C4-2B (cell line): ENCODE data around the gene FAHD1.

Experiments used
- H3K27ac ChIP-seq: fragments of 450-650 bp; 2 replicates; pipeline ENCODE4 v1.5.1; 2017
- CTCF ChIP-seq: fragments of 450-650 bp; conservative IDR thresholded peaks from 2 replicates; pipeline ENCODE4 v1.5.1; 2017; ENCODE audit warnings: mild to moderate bottlenecking
- ZFX ChIP-seq: fragments of 450-650 bp; IDR thresholded peaks from 2 replicates; pipeline ENCODE4 v1.6.1; 2017

Gene FAHD1

GRCh38 chr16:1800701-1801100, 26.3 kb upstream of the FAHD1 start:
- no peak for TF ChIP-seq CTCF
- no peak for TF ChIP-seq ZFX
- no peak overlapping the region for H3K27ac ChIP-seq

- TF ChIP-seq ZFX, result no peak
- no peak for TF ChIP-seq CTCF
- no peak overlapping the region for H3K27ac ChIP-seq
Observed at GRCh38 chr16:1807626-1808025, 19.4 kb upstream of the FAHD1 start.

DNA sequence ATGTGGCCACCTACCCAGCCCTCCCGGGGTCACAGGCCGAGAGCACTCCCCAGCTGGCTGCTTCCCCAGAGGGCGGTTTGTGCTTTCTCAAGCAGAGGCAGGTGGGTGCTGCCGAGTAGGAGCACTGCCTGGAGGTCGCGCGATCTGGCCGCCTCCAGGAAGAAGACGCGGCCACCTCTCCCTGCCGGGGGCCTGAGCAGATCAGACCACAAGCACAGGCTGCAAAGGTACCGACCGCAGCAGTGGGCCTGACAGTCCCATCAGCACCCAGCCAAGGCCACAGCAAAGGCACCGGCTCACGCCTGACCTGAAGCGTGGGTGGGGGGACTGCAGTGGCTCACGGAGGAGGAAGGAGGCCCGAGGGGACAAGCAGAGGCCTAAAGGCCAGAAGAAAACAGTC, 18.3 kb upstream of the FAHD1 start:
- H3K27ac ChIP-seq, result no peak overlapping the region
- TF ChIP-seq ZFX (no peak), CTCF (no peak)

GRCh38 chr16:1809281-1809801, 17.7 kb upstream of the FAHD1 start:
- H3K27ac ChIP-seq, result no peak overlapping the region
- no peak for TF ChIP-seq CTCF
- no peak for TF ChIP-seq ZFX

DNA sequence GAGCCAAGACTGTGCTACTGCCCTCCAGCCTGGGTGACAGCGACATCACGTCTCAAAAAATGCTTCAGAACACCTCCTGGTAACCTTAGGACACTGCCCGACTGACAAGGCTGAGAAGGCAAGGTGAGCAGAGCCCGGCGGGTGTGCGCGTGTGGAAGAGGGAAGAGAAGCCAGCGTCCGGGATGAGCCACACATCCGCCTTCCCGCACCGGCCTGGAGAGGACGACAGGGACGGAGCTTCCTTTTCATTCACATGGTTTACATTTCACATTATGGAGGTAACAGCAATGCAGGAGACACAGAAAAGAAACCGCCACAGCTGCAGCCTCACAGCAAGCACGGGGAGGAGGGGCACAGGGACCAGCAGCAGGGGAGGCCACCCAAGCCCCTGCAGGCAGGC, 16.9 kb upstream of the FAHD1 start:
- H3K27ac ChIP-seq, result no peak overlapping the region
- TF ChIP-seq ZFX (no peak), CTCF (no peak)

GRCh38 chr16:1810536-1810935, 16.5 kb upstream of the FAHD1 start:
- H3K27ac ChIP-seq, result no peak overlapping the region
- TF ChIP-seq CTCF (no peak), ZFX (no peak)

DNA sequence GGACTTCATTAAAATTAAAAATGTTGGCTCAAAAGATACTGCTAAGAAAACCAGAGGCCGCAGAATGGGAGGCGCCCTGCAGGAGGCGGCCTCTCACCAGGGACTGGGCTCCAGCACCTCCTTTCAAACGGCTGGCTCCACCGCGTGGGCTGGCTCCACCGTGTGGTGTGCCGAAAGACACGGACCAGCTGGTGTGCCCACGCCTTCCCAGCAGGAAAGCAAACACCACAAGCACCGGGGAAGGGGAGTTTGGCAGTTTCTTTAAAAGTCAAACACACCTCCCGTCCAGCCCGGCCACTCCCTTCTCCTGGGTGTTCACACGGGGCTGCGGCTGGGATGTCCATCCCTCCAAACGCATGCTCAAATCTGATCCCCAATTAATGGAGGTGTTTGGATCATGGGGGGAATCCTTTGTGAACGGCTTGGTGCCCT, 14.3 kb upstream of the FAHD1 start:
- no peak overlapping the region for H3K27ac ChIP-seq
- TF ChIP-seq CTCF, result peak; percentile 90
- TF ChIP-seq ZFX, result no peak
